SK-N-MC (cell line): ENCODE results near the gene CRTC2.
"Not testable (repeated sequence)": the region's sequence is repeated elsewhere in the genome, so short reads cannot be mapped to it uniquely, and the experiment has no call there.

Source experiments
- EZH2 ChIP-seq: fragments of 200-600 bp; sonication (generic); IDR thresholded peaks from one replicate; pipeline ENCODE4 v1.6.1; 2017; ENCODE audit warnings: antibody characterized with exemption
- POLR2AphosphoS5 ChIP-seq: IDR thresholded peaks from 2 replicates; pipeline ENCODE4 v1.6.1; 2012; ENCODE audit warnings: mild to moderate bottlenecking, low read depth, low read length, borderline replicate concordance

- not testable (repeated sequence) for TF ChIP-seq POLR2AphosphoS5, EZH2
Observed at GRCh38 chr1:153981735-153982134, 23.3 kb upstream of the CRTC2 start.
